Lower leg skin (tissue), 3 donors: Measurements from ENCODE around the gene UNC93B1.

Experiments
- POLR2A ChIP-seq, 2 donors: fragments of 450-650 bp; IDR thresholded peaks; one replicate each; pipeline ENCODE4 v1.6.1; 2016 to 2017; ENCODE audit warnings: antibody characterized with exemption in 2 of 2, mild to moderate bottlenecking in 1 of 2, moderate library complexity in 1 of 2
- TF ChIP-seq, protein P1 (sequence below), 3 donors: fragments of 450-650 bp; IDR thresholded peaks; one replicate each; pipeline ENCODE4 v1.5.1; 2016; ENCODE audit warnings: antibody characterized with exemption in 3 of 3, mild to moderate bottlenecking in 3 of 3, moderate library complexity in 2 of 3

DNA sequence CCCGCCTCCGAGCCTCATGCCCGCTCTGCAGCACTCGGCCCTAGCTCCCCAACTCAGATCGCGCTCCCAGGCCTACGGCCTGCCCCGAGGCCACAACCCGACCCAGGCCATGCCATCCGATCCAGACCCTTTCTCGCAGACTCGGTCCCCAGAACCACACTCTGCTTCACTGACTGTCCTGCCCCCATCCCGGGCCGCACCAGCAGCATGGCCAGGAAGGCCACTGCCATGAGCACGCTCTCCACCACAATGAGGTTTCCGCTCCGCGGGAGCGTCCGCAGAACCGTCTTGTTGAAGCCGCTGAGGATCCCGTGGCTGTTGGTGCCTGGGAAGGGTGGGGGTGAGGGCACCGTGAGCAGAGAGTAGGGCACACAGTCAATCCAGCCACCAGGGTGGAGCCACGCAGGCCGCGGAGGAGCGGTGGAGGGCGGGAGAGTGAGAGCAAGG is 6.4 kb downstream of the UNC93B1 start:
- TF ChIP-seq, protein P1, sequence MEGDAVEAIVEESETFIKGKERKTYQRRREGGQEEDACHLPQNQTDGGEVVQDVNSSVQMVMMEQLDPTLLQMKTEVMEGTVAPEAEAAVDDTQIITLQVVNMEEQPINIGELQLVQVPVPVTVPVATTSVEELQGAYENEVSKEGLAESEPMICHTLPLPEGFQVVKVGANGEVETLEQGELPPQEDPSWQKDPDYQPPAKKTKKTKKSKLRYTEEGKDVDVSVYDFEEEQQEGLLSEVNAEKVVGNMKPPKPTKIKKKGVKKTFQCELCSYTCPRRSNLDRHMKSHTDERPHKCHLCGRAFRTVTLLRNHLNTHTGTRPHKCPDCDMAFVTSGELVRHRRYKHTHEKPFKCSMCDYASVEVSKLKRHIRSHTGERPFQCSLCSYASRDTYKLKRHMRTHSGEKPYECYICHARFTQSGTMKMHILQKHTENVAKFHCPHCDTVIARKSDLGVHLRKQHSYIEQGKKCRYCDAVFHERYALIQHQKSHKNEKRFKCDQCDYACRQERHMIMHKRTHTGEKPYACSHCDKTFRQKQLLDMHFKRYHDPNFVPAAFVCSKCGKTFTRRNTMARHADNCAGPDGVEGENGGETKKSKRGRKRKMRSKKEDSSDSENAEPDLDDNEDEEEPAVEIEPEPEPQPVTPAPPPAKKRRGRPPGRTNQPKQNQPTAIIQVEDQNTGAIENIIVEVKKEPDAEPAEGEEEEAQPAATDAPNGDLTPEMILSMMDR (IDR thresholded peaks at IDR 0.05), result no peak
- TF ChIP-seq POLR2A (IDR thresholded peaks at IDR 0.05), result no peak
